CMK (cell line): ENCODE measurements around the gene ZNF746.

Experiments used
- DNase-seq: peaks from one replicate; pipeline ENCODE4 v3.0.0-alpha.2; 2010; ENCODE audit warnings: low read depth

The ZNF746 gene

GRCh38 chr7:149427893-149428292, 69.7 kb downstream of the ZNF746 start:
- no peak for DNase-seq

GRCh38 chr7:149427096-149427680, 70.4 kb downstream of the ZNF746 start:
- no peak for DNase-seq

- no peak for DNase-seq
These were observed 74.0 kb downstream of the ZNF746 start for GRCh38 chr7:149423449-149424110.

- no peak for DNase-seq
These were observed 74.7 kb downstream of the ZNF746 start for GRCh38 chr7:149422914-149423301.
